Medulla oblongata (tissue), 1 donor: ENCODE data around the gene CRYZ.
A peak's percentile ranks its signal among the peaks of the same experiment; 100 is the strongest.
"Not testable (repeated sequence)": the region's sequence is repeated elsewhere in the genome, so short reads cannot be mapped to it uniquely, and the experiment has no call there.

Experiments
- DNase-seq: peaks from one replicate; pipeline ENCODE4 v3.0.0-alpha.2; 2015; ENCODE audit errors: extremely low spot score

The CRYZ gene

DNA sequence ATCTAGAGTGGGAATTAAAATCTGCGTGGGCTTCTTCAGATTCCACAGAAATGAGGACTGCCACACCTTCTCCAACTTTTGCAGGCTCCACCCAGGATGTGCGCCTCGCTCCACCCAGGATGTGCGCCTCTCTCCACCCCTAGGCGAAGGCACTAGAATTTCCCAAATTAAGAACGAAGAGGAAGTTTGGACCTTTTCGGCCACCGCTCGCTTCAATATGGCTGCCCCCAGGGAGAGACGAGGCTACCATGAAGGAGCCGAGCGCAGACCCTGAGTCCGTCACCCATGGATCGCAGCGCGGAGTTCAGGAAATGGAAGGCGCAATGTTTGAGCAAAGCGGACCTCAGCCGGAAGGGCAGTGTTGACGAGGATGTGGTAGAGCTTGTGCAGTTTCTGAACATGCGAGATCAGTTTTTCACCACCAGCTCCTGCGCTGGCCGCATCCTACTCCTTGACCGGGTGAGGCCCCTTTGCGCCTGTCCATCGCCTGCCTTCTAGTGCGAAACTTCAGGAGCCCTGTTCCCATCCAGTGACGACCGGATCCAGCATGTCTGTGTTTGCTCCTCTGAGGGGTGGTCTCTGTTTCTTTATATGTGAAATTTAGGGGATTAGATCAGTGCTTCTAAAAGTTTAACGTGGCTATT, at the start of gene CRYZ, which contains the start of gene TYW3:
Gene CRYZ, minus strand, starts transcription at position 91 of the 644 bp plus-strand sequence. CDS start 8,229 bp downstream, outside the sequence.
Gene TYW3, plus strand, starts transcription at position 193 of the 644 bp plus-strand sequence. Its CDS starts 93 bp downstream, at position 286.
- DNase-seq = peak; percentile 96

- DNase-seq = no peak
These were observed 47.7 kb upstream of the CRYZ start for GRCh38 chr1:74780594-74780993.

GRCh38 chr1:74779750-74780149, 46.9 kb upstream of the CRYZ start:
- DNase-seq = no peak

DNA sequence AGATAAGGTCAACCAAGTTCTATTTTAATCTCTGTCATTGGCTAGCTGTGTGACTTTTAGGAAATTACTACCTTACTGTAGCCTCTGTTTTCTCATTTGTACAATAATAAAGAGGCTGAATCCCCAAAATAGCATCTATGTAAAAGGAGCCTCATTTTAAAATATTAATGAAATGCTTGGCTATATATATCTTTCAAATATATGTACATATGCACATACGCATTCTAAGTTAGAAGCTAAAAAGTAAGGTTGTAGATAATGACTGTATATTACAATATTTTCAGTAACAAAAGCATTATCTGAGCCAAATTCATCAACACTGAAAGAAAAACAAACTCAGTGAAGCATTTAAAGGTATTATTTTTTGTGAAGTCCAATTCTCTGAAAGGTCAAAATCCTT, 44.7 kb upstream of the CRYZ start:
- DNase-seq = no peak

DNA sequence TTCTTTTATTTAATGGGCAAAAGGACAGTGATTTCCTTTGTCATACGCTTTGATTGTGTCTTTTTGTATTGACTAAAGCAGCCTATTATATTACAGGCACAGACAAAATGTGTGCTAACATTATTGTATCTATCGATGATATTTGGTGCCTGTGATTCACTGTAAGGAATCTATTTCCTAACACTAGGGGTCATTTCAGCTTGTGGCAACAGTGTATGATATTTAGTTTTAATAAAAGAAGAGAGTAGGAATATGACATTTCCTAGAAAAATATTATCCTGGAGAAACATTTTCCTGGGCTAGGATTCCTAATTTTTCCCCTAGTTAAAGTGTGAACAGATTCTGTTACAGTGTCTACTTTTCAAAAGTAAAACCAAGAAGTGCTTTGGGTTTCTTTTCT, 42.9 kb upstream of the CRYZ start:
- no peak for DNase-seq

GRCh38 chr1:74773582-74773981, 40.7 kb upstream of the CRYZ start:
- no peak for DNase-seq

GRCh38 chr1:74772945-74773344, 40.1 kb upstream of the CRYZ start:
- DNase-seq = no peak

DNA sequence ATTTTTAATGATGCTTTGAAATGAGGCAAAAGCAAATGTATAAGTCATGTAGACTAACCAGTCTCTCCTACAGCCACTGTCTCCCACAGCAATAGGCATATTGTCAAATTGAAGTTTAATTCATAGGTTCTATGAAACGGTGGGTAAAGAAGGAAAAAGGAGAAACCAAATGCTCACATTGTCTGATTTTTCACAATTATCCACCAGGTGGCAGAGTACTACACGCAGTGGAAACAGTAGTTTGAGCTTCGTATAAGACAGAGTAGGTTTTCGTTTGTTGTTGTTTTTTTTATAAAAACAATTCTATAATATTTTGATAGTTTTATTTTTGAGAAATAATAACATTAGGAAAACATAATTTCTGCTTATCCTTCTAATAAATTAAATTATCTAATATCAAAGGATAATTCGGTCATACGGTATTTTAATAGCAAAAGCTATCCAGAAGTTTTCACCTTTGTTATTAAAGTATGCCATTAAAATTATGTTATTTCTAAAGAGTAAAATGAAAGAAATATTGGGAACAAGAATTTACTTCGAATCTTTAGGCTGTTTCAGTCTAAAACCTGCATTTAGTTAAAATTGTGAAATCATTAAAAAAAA, 39.2 kb upstream of the CRYZ start:
- peak; percentile 79 for DNase-seq

DNA sequence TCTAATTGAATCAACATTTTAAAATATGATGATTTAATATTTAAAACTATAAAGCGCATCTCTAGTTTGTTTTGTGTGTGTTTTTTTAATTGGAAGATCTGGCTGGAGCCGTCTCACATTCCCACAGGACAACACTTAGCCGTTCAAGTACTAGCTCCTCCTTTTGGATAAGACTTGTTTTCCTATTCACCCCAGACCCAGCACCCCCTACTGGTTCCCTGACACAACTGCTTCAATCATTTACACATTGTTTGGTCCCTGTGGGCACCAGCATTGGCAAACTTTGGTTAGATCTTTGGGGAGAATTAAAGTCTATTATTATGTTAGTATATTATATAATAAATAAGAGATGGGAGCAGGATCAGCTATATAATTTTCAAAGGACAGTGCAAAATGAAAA, 34.6 kb upstream of the CRYZ start:
- no peak for DNase-seq

- no peak for DNase-seq
These were observed 33.7 kb upstream of the CRYZ start for GRCh38 chr1:74766579-74766978.

DNA sequence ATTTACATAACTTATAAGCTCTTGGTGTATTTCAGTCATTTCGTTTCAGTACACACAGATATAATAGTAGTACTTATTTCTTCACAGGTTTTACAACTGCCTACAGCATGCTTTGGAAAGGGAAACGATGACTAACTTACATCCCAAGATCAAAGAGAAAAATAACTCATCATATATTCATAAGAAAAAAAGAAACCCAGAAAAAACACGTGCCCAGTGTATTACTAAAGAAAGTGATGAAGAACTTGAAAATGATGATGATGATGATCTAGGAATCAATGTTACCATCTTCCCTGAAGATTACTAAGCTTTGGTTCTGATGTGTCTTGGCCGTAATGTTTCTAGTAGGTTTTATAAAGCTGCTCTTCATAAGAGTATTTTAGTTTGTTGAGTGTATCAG, 31.0 kb upstream of the CRYZ start:
- DNase-seq = no peak

DNA sequence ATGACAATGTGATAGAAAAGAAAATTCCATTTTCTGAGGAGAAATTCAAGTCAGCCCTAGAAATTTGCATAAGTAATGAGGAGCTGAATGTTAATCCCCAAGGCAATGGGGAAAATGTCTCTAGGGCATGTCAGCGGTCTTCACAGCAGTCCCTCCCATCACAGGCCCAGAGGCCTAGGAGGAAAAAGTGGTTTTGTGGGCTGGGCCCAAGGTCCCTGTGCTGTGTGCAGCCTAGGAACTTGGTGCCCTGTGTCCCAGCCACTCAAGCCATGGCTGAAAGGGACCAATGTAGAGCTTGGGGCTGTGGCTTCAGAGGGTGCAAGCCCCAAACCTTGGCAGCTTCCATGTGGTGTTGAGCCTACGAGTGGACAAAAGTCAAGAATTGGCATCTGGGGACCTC, 23.8 kb upstream of the CRYZ start:
- not testable (repeated sequence) for DNase-seq

GRCh38 chr1:74755475-74755874, 22.6 kb upstream of the CRYZ start:
- DNase-seq = no peak

DNA sequence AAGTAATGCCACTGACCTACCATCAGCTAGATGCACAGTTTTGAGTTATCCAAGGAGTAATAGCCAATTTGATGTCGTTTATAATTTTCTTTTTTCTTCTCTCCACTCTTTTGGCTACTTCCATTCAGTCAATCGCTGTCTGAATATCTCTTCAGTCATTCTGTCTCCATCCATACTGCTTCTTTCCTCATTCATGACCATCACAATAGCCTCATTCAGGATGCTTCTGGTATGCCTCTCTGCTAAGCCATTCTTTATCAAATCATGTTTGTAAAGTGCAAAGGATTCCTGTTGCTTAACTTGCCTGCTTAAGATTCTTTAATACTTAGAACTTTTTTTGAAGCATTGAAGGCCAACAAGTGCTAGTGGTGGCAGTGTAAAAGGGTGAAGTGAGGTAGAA, 20.3 kb upstream of the CRYZ start:
- DNase-seq = peak; percentile 35

- DNase-seq = no peak
These were observed 16.1 kb upstream of the CRYZ start for GRCh38 chr1:74748960-74749359.

- not testable (repeated sequence) for DNase-seq
These were observed 12.4 kb upstream of the CRYZ start for GRCh38 chr1:74745247-74745646.

DNA sequence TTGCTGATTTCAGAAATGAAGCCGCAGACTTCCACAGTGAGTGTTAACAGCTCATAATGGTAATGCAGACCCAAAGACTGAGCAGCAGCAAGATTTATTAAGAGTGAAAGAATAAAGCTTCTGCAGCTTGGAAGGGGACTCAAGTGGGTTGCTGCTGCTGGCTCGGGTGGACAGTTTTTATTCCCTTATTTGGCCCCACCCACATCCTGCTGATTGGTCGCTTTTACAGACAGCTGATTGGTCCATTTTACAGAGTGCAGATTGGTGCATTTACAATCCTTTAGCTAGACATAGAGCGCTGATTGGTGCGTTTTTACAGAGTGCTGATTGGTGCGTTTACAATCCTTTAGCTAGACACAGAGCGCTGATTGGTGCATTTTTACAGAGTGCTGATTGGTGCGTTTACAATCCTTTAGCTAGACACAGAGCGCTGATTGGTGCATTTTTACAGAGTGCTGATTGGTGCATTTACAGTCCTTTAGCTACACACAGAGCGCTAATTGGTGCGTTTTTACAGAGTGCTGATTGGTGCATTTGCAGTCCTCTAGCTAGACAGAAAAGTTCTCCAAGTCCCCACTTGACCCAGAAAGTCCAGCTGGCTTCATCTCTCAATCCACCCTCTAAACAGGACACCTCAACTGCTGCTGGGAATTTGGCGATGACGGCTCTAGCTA, 7.6 kb upstream of the CRYZ start:
- not testable (repeated sequence) for DNase-seq

DNA sequence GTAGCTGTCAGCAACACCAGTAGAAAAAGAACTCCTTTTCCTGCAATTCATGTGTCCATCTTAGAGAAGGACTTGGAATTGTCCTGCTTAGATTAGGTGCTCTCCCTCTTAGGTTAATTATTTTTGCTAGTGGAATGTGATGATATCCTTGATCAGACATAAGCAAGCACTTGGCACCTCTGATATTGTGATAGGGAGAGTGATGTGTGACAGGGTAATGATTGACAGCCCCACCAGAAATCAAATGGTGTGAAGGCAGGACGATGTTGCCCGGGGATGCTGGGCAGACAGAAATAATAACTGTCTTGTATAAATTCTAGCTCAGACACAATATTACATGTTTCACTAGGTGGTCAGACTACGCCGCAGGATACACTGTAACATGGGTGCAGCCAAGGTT, 4.5 kb upstream of the CRYZ start:
- no peak for DNase-seq

- DNase-seq = peak; percentile 87
These were observed 994 bp upstream of the CRYZ start for GRCh38 chr1:74733604-74734484.

DNA sequence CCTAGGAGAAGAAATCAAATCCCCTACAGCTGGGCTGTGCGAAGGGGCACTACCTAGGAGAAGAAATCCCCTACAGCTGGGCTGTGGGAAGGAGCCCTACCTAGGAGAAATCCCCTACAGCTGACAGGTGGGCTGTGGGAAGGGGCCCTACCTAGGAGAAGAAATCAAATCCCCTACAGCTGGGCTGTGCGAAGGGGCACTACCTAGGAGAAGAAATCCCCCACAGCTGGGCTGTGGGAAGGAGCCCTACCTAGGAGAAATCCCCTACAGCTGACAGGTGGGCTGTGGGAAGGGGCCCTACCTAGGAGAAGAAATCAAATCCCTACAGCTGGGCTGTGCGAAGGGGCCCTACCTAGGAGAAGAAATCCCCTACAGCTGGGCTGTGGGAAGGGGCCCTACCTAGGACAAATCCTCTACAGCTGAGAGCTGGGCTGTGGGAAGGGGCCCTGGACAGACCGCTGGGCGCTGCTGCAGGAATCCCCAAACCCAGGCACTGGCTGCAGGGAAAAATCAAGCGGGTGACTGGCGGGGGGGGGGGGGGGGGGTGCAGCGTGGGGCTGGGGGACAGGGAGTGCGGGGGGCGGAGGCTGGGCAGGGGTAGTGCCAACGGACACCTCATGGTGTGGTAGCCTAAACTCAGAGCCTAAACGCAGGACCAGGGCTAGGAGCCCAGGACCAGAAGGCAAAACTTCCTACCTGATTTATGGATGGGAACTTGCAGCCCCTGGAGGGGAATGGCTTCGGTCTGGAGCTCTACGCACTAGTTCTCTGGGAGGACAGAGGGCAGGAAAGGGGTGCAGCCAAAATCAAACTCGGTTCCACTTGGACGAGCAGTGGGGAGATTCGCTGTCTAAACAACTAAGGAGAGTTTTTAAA, 541 bp downstream of the CRYZ start:
- not testable (repeated sequence) for DNase-seq
